Superior temporal gyrus (tissue), 1 donor: ENCODE data around the gene NETO2.
"Not testable (repeated sequence)": the region's sequence is repeated elsewhere in the genome, so short reads cannot be mapped to it uniquely, and the experiment has no call there.

Experiments used
- DNase-seq: peaks from one replicate; pipeline ENCODE4 v3.0.0-alpha.2; 2016; ENCODE audit errors: extremely low spot score

The NETO2 gene

DNA sequence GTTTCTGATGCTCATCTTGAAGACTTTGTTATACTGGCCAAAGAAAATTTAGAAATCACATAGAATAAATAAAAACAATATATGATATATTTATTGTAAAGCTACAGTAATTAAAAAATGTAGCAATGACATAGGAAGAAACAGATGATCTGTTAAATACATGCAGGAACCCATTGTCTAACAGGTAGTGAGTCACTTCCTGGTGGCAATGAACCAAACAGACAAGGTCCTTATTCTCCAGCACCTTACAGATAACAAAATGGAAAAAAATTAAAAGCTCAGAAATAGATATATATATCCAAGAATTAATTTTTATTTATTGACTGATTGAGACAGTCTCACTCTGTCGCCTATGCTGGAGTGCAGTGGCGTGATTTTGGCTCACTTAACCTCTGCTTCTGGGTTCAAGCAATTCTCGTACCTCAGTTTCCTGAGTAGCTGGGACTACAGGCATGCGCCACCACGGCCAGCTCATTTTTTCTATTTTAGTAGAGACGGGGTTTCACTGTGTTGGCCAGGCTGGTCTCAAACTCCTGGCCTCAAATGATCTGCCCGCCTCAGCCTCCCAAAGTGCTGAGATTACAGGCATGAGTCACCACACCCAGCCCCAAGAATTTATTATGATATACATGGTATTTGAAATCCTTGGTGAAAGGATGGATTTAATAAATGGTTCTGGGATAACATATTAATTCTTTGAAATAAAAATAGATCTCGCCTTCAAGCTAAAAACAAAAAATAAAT is 7.5 kb downstream of the NETO2 start:
- DNase-seq, result no peak

DNA sequence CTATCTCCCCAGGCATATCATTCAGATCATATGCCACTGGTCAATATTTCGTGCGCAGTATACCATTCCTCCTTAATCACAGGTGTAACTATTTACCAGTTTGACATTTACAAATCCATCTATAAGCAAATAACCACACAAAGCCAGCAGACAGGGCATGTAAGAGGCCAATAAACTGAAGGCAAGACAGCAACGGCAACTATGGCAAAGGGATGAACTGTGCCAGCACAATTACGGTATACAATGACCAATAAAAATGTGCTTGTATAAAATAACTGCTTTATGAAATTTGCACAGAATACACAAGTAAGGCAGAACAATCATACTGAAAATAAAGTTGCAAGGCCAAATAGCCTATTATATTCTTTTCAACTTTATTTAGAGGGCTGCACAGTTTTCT is 9.2 kb downstream of the NETO2 start:
- DNase-seq, result no peak

DNA sequence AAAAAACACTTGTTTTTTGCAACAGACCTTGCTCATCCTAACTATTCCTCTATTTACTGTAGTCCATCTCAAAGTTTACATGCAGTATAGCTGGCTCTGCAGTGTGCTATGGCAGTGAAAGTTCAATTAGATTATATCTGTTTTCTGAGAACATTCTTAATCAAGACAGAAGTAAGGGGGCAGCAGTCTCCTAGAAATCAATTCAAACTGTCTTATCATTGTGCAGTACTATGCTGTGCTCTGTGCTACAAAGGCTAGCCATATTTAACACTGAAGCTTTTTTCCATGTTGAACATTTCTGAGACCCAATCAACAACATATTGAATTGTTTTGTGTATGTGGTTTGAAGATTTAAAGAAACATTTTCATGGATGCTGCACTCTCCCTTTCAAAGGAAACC is 11.4 kb downstream of the NETO2 start:
- no peak for DNase-seq

DNA sequence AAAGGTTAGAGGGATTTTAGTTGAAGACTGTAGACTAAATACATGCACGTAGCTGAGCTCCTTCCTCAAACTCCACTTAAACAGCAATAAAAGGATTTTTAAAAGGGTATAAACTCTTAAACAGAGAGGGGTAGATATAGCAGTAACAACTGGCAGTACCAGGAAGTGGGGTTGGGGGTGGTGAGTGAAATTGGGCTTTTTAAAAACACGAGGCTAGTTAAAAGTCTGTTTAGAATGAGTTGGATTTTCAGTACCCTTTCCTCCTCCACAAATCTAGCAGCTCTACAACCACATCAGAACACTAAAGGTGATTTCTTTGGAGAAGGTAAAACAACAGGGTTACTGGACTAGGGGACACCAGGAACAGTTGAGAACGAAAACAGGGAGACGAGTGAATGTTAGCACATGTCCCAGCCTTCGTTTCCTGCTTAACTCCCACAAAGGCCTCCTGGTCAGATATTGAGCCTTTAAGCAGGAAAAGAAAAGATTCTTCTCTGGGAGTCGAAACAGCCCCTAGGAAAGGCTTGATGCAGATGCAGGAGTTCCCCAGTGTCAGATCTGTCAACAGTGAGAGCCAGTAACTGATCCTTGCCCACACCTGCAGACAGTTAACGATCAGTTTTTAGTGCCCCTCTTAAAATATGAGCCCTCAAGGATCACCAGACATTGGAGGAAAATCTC is 13.8 kb downstream of the NETO2 start:
- no peak for DNase-seq

DNA sequence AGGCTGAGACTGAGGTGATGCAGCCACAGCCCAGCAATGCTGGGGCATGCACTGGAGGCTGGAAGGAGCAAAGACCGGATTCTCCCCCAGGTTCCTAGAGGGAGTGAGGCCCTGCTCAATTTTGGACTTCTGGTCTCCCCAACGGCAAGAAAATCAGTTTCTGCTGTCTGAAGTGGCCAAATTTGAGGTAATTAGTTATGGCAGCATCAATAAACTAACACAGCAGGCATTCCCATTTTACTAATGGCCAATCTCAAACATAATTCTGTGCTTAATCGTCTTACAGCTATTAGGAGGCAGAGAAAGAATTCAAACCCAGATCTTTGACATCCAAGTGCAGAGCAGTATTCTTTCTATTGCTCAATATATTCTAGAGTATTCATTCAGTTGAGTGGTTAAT is 16.2 kb downstream of the NETO2 start:
- DNase-seq, result no peak

DNA sequence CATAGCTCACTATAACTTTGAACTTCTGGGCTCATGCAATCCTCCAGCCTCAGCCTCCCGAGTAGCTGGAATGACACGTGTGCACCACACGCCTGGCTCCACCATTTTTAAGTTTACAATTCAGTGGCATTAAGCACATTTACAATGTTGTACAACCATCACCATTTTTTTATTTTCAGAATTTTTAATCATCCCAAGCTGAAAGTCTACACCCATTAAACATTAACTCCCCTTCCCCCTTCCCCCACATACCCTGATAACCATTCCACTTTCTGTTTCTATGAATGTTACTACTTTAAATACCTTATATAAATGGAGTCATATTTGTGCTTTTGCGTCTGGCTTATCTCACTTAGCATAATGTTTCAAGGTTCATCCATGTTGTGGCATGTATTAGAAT is 18.0 kb downstream of the NETO2 start:
- no peak for DNase-seq

DNA sequence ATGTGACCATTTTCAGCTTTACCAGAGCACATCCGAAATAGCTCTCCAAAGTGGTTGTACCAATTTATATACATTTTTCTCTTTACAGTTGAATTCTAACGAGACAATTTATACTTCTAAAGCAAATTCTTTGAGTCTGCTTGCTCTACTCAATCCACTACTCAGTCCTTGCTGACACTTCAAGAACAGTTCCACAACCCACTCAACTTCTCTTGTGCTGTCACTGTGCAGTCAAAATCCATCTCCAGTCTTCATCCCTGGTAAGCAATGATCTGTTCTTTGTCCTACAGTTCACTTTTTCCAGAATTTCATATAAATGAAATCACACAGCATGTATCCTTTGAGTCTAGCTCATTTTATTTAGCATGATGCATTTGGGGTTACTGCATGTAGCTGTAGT is 30.6 kb downstream of the NETO2 start:
- no peak for DNase-seq

DNA sequence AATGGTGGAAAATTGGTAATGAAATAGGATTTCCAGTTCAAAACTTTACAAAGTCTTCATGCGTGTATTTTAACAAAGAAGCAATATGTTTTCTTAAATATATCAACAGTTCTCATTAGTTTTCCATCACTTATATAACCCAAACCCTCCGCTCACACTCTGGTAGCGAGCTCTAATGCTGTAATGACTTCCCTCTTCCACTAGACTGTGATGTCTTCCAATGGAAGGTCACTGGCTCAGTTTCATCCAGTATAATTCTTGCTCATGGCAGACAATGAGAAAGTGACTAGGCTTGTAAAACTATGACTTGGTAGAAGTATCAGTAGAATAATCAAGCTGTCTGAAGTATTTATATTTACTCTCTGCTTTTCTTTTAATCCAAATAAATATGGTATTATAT is 32.8 kb downstream of the NETO2 start:
- DNase-seq, result no peak

DNA sequence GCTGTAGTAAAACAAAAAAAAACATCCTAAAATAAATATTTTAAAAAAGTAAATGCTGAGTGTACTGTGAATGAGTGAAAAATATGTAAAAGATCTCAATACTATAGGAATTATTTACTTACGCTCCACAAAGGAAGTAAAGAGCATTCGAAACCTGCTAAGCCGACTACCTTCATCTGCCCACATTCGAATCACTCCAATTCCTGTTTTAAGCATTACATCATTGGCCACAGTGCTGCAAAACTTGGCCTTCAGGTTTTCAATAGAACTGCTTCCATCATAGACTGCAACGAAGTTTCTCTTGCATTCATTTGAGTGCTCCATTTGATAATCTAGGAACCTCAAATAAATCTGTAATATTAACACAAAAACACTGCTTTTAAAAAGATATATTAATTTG is 34.4 kb downstream of the NETO2 start:
- DNase-seq, result no peak

DNA sequence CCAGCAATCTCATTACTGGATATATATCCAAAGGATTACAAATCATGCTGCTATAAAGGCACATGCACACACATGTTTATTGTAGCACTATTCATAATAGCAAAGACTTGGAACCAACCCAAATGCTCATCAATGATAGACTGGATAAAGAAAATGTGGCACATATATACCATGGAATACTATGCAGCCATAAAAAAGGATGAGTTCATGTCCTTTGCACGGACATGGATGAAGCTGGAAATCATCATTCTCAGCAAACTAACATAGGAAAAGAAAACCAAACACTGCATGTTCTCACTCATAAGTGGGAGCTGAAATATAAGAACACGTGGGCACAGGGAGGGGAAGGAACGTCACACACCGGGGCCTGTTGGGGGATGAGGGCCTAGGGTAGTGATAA is 40.8 kb downstream of the NETO2 start:
- not testable (repeated sequence) for DNase-seq

DNA sequence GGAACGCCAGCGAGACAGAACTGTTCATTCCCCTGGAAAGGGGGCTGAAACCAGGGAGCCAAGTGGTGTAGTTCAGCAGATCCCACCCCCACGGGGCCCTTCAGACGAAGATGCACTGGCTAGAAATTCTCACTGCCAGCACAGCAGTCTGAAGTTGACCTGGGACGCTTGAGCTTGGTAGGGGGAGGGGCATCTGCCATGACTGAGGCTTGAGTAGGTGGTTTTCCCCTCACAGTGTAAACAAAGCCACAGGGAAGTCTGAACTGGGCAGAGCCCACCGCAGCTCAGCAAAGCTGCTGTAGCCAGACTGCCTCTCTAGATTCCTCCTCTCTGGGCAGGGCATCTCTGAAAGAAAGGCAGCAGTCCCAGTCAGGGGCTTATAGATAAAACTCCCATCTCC is 46.6 kb downstream of the NETO2 start:
- DNase-seq, result not testable (repeated sequence)

DNA sequence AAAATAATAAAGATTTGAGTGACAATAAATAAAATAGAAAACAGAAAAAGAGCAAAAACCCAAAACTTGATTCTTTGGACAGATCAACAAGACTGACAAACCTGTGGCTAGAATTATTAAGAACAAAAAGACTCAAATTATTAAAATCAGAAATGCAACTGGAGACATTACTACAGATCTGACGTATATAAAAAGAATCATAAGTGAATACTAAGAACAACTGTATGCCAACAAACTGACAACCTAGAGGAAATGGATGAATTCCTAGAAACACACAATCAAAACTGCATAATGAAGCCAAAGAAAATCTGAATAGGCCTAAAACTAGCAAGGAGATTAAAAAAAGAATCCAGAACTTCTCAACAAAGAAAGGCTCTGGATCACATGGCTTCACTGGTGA is 47.4 kb downstream of the NETO2 start:
- DNase-seq, result no peak

DNA sequence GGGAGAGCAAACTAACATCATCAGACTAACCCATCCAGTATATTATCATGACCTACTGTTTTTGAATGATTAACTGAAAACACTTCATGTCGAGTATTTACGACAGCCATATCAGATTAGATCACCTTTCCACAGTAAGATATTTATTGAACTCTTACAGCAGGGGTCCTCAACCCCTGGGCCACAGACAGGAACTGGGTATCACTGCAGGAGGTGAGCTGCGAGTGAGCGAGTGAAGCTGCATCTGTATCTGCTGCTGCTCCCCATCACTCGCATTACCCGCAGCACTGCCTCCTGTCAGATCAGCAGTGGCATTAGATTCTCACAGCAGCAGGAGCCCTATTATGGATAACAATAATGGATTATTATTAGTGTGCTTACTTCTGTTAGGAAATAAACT is 59.5 kb downstream of the NETO2 start:
- DNase-seq, result no peak

DNA sequence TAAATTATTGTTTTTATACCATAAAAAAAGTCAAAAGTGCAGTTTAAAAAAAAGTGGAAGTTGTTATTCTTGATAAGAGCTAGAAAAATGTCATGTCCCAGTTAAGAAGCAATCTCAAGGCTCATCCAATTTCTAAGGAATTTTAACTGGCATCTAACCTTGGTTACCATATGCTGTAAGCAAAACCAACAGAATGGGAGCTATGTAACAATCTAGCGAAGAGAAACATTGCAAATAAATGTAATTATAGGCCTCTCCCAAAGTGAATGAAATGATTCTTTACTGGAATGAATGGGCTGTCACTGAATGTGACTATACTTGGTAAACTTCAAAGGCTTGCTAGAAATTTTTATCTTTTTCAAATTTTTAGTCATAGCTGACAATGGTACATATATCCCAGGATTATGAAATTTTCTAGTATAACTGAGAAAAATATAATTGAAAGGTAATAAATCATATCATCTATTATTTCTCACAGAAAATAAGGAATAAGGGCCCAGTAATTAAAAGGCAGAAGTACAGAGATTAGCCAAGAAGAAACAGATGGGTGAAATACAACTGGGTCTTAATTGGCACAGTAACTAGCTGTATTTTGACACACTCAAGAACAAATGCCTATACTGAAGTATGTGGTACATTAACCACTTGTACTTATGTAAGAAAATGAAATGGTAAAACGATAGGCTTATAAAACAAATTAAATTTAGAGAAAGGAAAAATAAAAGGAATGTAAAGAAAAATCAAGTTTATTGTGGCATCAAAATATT is 61.5 kb downstream of the NETO2 start:
- no peak for DNase-seq

DNA sequence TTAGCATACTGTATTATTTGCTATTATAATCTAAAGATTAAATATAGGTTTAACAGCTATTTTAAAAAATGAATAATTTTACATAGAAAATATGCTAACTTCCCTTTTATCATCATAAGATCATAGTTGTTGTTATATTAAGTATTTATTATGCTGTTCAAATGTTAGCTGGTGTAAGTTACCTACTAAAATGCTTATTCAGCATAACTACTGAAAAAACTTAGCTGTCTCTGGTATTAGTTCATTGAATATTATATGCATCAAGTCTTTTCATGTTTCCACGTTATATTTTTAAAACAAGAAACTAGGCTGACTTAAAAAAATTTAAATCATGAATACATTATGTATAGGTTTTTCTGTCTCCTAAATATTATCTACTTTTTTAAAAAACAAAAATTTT is 62.6 kb downstream of the NETO2 start:
- DNase-seq, result no peak

DNA sequence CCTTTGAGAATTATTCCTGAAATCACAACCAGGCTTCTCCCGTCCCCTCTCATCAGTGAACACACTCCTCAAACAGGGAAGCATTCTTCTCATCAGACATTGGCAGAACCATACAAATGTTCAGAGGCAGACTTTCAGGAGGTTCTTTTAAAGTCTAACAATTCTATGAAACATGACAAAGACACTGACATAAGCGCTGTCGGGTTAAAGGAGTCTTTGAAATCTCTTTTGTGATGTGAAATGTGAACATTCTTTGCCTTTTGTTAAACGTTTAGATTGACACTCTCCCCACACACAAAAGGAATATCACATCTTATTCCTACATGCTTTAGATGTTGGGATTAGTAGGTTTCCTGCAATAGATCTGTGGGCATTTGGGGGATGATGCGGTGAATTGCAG is 63.9 kb downstream of the NETO2 start:
- no peak for DNase-seq

DNA sequence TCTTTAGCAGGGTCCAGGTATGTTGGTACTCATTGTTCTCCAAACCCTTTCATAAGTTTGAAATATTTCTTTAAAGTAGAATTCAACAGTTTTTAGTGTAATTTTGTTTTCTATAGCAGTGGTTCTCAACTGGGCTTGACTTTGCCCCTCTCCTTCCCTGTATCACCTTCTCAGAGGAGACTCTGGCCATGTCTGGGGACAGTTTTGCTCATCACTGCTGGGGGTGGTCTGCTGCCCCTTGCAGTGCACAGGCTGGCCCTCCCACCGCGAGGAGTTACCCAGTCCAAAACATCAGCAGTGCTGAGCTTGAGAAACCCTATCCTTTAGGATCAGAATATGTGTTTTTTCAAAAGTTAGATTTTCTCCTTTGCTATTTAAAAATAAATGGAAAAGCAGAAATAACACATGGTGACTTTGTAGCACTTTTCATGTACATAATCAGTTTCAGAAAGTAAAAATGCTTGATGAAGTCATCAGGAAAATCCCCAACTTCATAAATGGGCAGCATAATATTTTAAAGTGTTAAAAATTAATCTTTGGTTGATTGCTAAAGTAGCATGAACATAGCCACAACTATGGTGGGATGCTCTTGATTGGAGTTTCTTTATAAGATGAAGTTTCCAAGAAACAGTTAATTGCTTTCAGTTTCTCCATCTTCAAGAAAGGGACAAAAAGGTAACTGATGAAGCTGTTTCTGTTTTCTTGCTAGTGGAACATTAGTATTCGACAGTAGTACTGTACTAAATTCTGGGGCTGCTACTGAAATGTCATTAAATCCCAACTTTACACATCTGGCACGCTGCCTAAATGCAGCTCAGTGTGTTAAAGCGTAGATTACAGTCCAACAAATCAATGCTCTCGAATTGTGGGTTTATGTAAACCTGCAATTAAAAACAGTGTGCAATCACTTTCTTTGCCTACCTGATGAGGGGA is 70.3 kb downstream of the NETO2 start:
- DNase-seq, result no peak

DNA sequence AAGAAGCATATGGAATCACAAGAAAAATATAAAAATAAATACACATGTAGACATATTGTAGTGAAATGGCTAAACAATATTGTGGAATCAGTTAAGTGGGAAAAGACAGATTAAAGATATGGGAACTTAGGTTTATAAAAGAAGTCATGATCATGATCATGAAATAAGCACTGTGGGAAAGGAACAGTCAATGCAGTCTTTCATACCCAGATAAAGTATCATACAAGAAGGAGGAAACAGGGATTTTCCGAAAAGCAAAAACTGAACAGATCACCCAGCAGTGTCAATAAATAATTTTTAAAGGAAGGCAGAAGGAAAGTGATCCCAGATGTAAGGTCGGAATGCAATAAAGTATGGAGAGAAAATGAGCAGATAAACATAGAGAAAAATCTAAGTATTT is 71.6 kb downstream of the NETO2 start:
- DNase-seq, result no peak

DNA sequence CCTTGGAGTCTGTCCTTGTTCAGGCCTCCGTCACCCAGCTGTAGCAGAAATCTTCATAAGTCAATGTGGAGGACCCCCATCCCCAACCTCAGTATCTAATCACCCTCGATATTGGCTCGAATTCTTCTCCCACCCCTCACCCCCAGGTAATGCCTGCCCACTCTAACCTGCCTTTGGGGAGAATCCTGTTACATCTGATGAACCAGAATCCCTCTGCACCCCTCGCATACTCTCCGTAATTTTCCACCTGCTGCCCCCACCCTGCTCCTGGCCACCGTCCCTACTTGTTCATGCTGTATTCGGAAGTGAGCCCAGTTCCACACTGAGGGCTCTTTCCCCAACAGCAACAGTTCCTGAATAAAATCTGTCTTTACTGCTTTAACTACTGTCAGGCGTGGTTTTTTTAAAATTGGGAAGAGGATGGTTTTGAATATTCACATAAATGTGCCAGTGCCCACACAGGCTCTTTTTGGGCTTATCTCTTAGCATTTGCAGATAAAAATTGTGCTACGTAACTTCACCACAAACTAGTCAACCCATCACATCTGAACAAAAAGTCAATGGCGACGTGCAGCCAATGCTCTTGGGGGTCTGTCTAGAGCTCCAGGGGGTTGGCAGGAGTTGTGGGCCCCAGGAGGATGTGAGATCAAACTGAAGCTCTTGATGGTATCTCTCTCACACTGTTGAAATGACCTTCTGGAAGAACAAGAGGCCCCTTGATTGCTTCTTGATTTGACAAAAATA is 73.7 kb downstream of the NETO2 start:
- DNase-seq, result no peak

DNA sequence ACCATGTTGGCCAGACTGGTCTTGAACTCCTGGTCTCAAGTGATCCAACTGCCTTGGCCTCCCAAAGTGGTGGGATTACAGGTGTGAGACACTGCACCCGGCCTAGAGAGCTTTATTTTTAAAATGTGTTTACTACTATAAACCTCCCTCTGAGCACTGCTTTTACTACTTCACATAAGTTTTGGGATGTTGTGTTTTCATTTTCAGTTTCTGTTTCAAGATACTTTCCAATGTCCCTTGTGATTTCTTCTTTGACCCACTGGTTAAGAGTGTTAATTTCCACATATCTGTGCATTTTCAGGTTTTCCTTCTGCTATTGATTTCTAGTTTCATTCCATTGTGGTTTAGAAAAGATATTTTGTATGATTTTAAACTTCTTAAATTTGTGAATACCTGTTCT is 74.4 kb downstream of the NETO2 start:
- no peak for DNase-seq

DNA sequence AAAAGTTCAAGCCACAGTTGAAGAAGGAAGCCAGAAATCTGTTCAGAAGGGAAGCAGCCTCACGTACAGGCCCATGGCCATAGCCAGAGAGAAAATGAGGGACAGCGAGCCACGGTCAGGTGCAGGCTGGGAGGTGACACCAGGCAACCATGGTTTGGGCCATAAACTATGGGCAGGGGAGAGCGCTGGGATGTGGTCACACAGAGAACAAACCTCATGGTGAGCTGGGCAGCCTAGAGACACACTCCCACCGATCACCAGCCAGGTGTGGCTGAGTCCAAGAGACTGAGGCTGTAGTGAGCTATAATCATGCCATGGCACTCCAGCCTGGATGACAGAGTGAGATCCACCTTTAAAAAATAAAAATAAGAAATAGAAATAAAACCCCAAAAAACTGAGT is 76.5 kb downstream of the NETO2 start:
- no peak for DNase-seq
